Stimulated activated effector memory CD8-positive, alpha-beta T cell treated with anti-CD3 and anti-CD28 coated beads, Interleukin-12 subunit alpha, Interleukin-12 subunit beta, amount 100 ng/mL, for 72 hours (primary cell): ENCODE results near the gene ZRSR2.
"Not testable (repeated sequence)": the region's sequence is repeated elsewhere in the genome, so short reads cannot be mapped to it uniquely, and the experiment has no call there.

ENCODE experiments used
- ATAC-seq: fragments of 150-1000 bp; cut with Tn5 transposase; 2 replicates; pipeline ENCODE4 v1.10.0; 2021
- DNase-seq, 2 donors: peaks; one replicate each; pipeline ENCODE4 v3.0.0; 2021 to 2022; ENCODE audit warnings: low spot score in 2 of 2
- H3K27ac Mint-ChIP-seq: one replicate; pipeline ENCODE4 v1.8.0; 2022; ENCODE audit warnings: mild to moderate bottlenecking, mixed read lengths
- H3K36me3 Mint-ChIP-seq: one replicate; pipeline ENCODE4 v1.8.0; 2022; ENCODE audit warnings: mild to moderate bottlenecking, mixed read lengths
- H3K4me1 Mint-ChIP-seq: one replicate; pipeline ENCODE4 v1.8.0; 2022; ENCODE audit warnings: mixed read lengths
- H3K4me3 Mint-ChIP-seq: one replicate; pipeline ENCODE4 v1.8.0; 2022; ENCODE audit warnings: mild to moderate bottlenecking, mixed read lengths
- H3K9me3 Mint-ChIP-seq: one replicate; pipeline ENCODE4 v1.8.0; 2022; ENCODE audit warnings: mixed read lengths

Gene ZRSR2

GRCh38 chrX:15789979-15790768 is at the start of gene ZRSR2:
Gene ZRSR2 (plus strand): TSS chrX:15790484. CDS start chrX:15790496, 12 bp downstream.
- Mint-ChIP-seq H3K9me3 (no peaks in the 10 kb centered on the region), H3K27ac (no peak within 1 kb of the TSS), H3K4me3 (no peak within 1 kb of the TSS), H3K4me1 (peaks cover 9% of the 10 kb centered on the region), H3K36me3 (peaks cover 34% of the 10 kb centered on the region)
- peak; percentile 69 to 89 for DNase-seq
- peak; percentile 94 for ATAC-seq

DNA sequence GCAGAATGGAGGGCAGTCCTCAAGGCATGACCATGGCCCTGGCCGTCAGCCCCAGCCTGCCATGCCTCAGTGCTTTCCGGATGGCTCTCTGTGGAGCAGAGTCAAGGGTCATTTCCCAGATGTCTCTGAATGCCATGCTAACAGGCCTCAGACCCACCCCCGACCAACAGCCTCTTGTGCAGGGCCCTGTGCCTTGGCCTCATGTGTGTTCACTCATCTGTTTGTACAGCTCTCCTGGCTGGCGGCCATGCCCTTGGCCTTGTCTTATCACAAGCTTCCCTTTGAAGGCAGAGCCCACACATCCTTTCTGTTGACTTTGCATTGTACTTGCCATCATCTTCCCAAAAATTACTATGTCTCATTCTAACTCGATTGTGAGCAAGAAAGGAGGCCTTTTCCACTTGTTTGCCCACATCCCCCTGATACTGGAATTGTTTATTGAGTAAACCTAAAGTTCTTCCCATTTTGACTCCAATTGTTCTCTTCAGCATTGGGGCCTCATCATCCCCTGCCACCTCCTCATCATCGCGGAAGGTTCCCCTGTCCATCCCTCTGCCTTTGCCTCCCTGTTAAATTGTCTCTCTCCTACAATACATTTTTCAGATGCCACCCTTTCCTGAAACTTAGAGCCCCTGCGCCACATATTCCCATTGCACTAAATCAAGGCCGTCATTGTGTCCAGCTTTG is 46.0 kb upstream of the ZRSR2 start:
- ATAC-seq (no peak), DNase-seq (no peak)
- peak overlapping the region; percentile 33 for H3K27ac Mint-ChIP-seq
- no peaks in the 10 kb centered on the region for H3K9me3 Mint-ChIP-seq
- H3K4me1 Mint-ChIP-seq, result peaks cover 57% of the 10 kb centered on the region
- no peak overlapping the region for H3K4me3 Mint-ChIP-seq
- peaks cover 16% of the 10 kb centered on the region for H3K36me3 Mint-ChIP-seq

GRCh38 chrX:15745179-15745578 is 45.1 kb upstream of the ZRSR2 start:
- Mint-ChIP-seq H3K4me1 (peaks cover 61% of the 10 kb centered on the region), H3K27ac (no peak overlapping the region), H3K4me3 (no peak overlapping the region)

DNA sequence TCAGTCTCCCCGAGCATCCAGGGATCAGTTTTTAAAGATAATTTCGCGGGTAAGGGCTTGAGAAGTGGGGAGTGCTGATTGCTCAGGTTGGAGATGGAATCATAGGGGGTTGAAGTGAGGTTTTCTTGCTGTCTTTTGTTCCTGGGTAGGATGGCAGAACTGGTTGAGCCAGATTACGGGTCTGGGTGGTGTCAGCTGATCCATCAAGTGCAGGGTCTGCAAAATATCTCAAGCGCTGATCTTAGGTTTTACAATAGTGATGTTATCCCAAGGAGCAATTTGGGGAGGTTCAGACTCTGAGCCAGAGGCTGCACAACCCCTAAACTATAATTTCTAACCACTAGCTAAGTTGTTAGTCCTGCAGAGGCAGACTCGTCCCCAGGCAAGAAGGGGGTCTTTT is 43.6 kb upstream of the ZRSR2 start:
- peak overlapping the region; percentile 68 for H3K27ac Mint-ChIP-seq
- not testable (repeated sequence) for H3K9me3 Mint-ChIP-seq, ATAC-seq, H3K4me3 Mint-ChIP-seq, DNase-seq
- peaks cover 70% of the 10 kb centered on the region for H3K4me1 Mint-ChIP-seq
- peaks cover 25% of the 10 kb centered on the region for H3K36me3 Mint-ChIP-seq

More at GRCh38 chrX:15745179-15745578, 45.1 kb upstream of the ZRSR2 start:
- ATAC-seq (no peak), DNase-seq (no peak)
- Mint-ChIP-seq H3K36me3 (peaks cover 16% of the 10 kb centered on the region), H3K9me3 (no peaks in the 10 kb centered on the region)

DNA sequence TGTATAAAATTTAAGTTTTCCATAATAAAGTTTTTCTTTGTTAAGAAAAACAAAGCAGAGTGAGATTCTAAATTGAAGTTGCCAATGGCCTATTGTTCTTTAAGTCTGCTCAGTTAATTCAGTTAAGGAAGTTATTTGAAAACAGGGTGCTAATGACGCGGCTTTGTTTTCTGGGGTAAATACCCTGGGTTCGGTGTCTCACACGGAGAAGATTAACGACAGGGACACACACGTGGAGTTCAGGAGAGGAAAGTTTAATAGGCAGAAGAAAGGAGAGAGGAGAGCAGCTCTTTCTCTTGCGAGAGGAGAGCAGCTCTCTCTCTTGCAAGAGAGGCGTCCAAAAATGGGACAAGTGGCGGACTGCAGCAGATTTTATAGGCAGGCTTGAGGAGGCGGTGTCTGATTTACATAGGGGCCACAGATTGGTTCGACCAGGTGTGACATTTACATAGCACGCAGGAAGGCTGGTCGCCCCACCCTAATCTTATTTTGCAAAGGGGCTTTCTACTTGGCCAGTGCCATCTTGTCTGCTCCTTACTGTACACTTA is 42.6 kb upstream of the ZRSR2 start:
- ATAC-seq (no peak), DNase-seq (no peak)
- Mint-ChIP-seq H3K36me3 (peaks cover 19% of the 10 kb centered on the region), H3K27ac (peak overlapping the region; percentile 68), H3K4me3 (no peak overlapping the region), H3K4me1 (peaks cover 62% of the 10 kb centered on the region), H3K9me3 (no peaks in the 10 kb centered on the region)

DNA sequence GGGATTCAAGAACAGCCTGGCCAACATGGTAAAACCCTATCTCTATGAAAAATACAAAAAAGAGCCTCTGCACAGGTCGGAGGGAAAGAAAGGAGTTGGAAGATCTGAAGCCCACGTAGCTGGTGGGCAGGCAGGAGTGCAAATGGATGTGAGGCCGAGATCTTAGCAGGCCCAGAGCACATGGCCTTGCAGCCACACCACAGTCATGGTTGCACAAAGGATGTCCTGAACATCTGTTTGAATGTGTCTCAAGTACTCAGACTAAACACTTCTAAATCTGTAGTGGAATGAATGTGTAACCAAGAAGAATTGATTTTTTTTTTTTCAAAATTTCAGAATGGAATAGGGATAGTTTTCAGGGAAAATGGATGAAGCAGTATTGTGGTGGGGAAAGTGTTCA is 41.4 kb upstream of the ZRSR2 start:
- H3K9me3 Mint-ChIP-seq, result no peaks in the 10 kb centered on the region

GRCh38 chrX:15749642-15750610 is 40.4 kb upstream of the ZRSR2 start:
- H3K9me3 Mint-ChIP-seq, result no peaks in the 10 kb centered on the region
- H3K4me3 Mint-ChIP-seq, result peak overlapping the region; percentile 62
- peaks cover 55% of the 10 kb centered on the region for H3K4me1 Mint-ChIP-seq
- DNase-seq, result no peak
- H3K36me3 Mint-ChIP-seq, result peaks cover 17% of the 10 kb centered on the region
- peak overlapping the region; percentile 97 for H3K27ac Mint-ChIP-seq
- ATAC-seq, result peak; percentile 72

More for the DNA sequence above, 41.4 kb upstream of the ZRSR2 start:
- ATAC-seq (no peak), DNase-seq (no peak)
- peak overlapping the region; percentile 62 for H3K4me3 Mint-ChIP-seq
- peaks cover 58% of the 10 kb centered on the region for H3K4me1 Mint-ChIP-seq
- H3K36me3 Mint-ChIP-seq, result peaks cover 17% of the 10 kb centered on the region
- peak overlapping the region; percentile 97 for H3K27ac Mint-ChIP-seq

DNA sequence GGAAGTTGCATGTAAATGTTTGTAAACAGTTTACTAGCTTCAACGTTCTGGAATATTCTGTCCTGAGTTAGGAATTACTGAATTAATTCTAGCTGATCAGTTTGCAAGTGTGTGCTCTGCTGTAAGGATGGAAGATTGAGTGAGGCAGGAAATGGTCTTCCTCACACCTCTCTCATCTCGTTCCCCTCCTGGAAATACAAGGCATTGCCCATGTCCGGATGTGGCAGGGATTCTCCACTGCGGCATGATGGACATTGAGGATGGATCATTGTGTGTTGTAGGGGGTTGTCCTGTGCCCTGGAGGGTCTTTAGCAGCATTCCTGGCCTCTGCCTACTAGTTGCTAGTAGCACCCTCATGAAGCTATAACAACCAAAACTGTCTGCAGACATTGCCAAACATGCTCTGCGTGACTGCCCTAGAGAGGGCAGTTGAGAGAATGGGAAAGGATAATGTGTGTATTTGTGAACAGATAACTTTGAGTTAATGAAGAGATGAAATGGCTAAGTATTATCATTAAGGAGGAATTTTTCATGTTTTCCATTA is 39.6 kb upstream of the ZRSR2 start:
- DNase-seq, result peak in 1 of 2 donors; percentile 55
- Mint-ChIP-seq H3K36me3 (peaks cover 17% of the 10 kb centered on the region), H3K27ac (peak overlapping the region; percentile 97), H3K4me1 (peaks cover 50% of the 10 kb centered on the region), H3K9me3 (no peaks in the 10 kb centered on the region), H3K4me3 (peak overlapping the region; percentile 62)
- peak; percentile 37 for ATAC-seq

DNA sequence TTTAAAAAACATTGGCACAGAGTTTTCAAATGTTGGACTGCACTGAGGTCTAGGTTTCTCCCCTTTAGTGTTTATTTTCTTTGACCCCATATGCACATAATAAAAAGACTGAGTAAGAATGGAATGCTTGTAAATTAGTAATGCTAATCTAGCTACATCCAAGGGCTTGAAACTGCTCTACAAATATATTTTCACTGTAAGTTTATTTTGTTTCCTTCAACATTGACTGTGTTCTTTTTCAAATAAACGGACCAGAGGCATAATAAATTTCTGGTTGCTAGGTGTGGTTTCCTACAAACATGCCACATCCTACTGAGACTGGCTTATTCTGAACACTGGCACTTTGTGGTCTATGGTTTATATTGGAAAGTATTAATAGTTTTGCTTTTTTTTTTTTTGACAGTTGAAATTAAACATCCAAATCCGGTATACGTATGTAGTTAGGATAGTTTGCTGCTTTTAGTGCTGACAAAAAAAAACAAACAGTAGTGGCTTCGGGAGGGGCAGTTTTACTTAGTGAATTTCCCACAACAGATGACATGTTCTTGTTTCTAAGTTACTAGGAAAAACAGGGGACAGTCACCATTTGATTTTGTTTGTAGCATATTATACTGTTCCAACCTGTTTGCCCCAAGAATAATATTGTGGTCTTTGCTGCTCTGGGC is 39.0 kb upstream of the ZRSR2 start:
- H3K4me1 Mint-ChIP-seq, result peaks cover 50% of the 10 kb centered on the region
- peak overlapping the region; percentile 97 for H3K27ac Mint-ChIP-seq
- H3K36me3 Mint-ChIP-seq, result peaks cover 17% of the 10 kb centered on the region
- peak overlapping the region; percentile 62 for H3K4me3 Mint-ChIP-seq
- DNase-seq (no peak), ATAC-seq (peak; percentile 85)
- H3K9me3 Mint-ChIP-seq, result no peaks in the 10 kb centered on the region

- Mint-ChIP-seq H3K27ac (no peak overlapping the region), H3K36me3 (peaks cover 17% of the 10 kb centered on the region), H3K4me1 (peaks cover 47% of the 10 kb centered on the region), H3K4me3 (no peak overlapping the region), H3K9me3 (no peaks in the 10 kb centered on the region)
- ATAC-seq, result no peak
- no peak for DNase-seq
These were observed 35.2 kb upstream of the ZRSR2 start for GRCh38 chrX:15755091-15755490.

DNA sequence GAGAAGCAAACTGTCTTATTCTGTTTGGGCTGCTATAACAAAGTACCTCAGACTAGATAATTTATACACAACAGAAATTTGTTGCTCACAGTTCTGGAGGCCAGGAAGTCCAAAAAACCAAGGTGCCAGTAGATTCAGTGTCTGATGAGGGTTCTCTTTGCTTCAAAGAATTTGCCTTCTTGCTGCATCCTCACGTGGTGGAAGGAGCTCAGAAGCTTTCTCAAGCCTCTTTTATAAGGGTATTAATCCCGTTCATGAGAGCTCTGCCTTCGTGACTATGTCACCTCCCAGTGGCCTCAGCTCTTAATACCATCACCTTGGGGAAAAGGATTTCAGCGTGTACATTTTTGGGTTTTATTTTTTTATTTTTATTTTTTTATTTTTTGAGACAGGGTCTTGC is 32.1 kb upstream of the ZRSR2 start:
- DNase-seq (no peak), ATAC-seq (no peak)
- Mint-ChIP-seq H3K4me1 (peaks cover 31% of the 10 kb centered on the region), H3K4me3 (no peak overlapping the region), H3K9me3 (no peaks in the 10 kb centered on the region), H3K27ac (peak overlapping the region; percentile 78), H3K36me3 (peaks cover under 1% of the 10 kb centered on the region)

DNA sequence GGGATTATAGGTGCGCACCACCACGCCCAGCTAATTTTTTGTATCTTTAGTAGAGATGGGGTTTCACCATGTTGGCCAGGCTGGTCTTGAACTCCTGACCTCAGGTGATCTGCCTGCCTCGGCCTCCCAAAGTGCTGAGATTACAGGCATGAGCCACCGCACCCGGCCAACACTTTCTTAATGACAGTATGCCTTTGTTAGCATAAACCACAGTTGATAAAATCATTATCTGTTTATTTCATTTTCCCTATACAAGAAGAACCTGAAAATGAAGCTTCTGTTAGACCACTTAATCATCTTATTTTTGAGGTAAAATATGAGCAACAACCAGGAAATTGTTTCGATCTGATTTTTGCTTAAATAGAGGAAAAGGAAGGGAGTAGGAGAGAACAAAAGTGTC is 30.4 kb upstream of the ZRSR2 start:
- H3K4me3 Mint-ChIP-seq, H3K9me3 Mint-ChIP-seq: not testable (repeated sequence)

DNA sequence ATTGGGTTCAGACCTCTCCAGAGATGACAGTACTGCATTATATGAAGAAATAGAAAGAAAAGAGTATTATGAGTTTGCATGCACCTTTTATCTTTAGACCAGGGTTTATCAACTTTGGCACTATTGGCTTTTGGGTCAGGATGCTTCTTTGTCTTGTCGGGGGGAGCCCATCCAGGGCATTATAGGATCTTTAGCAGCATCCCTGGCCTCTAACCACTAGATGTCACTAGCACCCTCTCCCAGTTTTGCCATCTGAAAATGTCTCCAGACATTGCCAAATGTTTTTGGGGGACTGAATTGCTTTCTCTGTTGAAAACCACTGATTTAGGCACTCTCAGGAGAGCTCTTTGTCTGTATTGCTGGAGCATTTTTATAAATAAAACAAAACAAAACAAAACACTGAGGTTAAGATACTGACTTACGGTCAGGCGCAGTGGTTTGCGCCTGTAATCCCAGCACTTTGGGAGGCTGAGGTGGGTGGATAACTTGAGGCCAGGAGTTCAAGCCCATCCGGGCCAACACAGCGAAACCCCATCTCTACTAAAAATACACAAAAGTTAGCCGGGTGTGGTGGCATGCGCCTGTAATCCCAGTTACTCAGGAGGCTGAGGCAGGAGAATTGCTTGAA is 28.6 kb upstream of the ZRSR2 start:
- ATAC-seq (peak; percentile 61), DNase-seq (no peak)
- no peaks in the 10 kb centered on the region for H3K9me3 Mint-ChIP-seq
- H3K36me3 Mint-ChIP-seq, result peaks cover 6% of the 10 kb centered on the region
- no peak overlapping the region for H3K4me3 Mint-ChIP-seq
- peak overlapping the region; percentile 86 for H3K27ac Mint-ChIP-seq
- peaks cover 22% of the 10 kb centered on the region for H3K4me1 Mint-ChIP-seq

More for the DNA sequence above, 30.4 kb upstream of the ZRSR2 start:
- Mint-ChIP-seq H3K4me1 (peaks cover 22% of the 10 kb centered on the region), H3K27ac (peak overlapping the region; percentile 87)
- not testable (repeated sequence) for ATAC-seq, H3K36me3 Mint-ChIP-seq, DNase-seq
